Transverse colon (tissue), 4 donors: ENCODE results near the gene OR6N2.

ENCODE experiments used
- CTCF ChIP-seq, 5 experiments: fragments of 200-600 bp in 3 of 5; fragments of 450-650 bp in 2 of 5; sonication (generic) in 3 of 5; IDR thresholded peaks; 1 replicate in 2 of 5; 2 replicates in 3 of 5; pipeline ENCODE4 v1.5.1; 2016 to 2017; ENCODE audit warnings: antibody characterized with exemption in 5 of 5, inconsistent platforms in 3 of 5, mild to moderate bottlenecking in 2 of 5, moderate library complexity in 1 of 5
- POLR2A ChIP-seq: fragments of 450-650 bp; IDR thresholded peaks from one replicate; pipeline ENCODE4 v1.6.1; 2016; ENCODE audit warnings: antibody characterized with exemption, mild to moderate bottlenecking, moderate library complexity
- POLR2AphosphoS5 ChIP-seq, 3 donors: sonication (generic); formaldehyde crosslinking; IDR thresholded peaks; one replicate each; pipeline ENCODE4 v1.6.1; 2016; ENCODE audit warnings: antibody characterized with exemption in 3 of 3

GRCh38 chr1:158809256-158809655 is 28.3 kb upstream of the OR6N2 start:
- TF ChIP-seq POLR2A (no peak), CTCF (IDR thresholded peaks at IDR 0.05) (no peak), POLR2AphosphoS5 (IDR thresholded peaks at IDR 0.05) (no peak)
